ENCODE results near the gene KIF1A.

KIF1A gene

DNA sequence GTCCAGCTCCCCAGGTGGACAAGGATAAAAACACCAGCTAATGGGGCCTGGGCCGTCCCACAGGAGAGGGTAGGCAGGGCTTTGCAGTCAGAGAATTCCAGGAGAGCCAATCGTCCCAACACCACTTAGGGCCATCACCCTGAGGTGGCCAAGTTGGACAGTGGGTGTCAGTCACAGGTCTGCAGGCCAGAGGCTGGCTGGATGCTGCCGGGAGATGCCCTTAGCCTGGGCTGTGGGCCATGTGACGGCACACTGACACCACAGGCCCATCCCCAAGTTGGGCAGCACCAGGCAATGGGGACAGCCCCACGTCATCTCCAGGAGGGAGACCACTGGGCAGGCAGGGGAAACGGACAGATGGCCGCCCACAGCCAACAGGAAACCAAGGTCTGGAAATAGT, 53.9 kb downstream of the KIF1A start:
- DNase-seq (ENCODE audit: low spot score) = no peak
- TF ChIP-seq, protein P1, sequence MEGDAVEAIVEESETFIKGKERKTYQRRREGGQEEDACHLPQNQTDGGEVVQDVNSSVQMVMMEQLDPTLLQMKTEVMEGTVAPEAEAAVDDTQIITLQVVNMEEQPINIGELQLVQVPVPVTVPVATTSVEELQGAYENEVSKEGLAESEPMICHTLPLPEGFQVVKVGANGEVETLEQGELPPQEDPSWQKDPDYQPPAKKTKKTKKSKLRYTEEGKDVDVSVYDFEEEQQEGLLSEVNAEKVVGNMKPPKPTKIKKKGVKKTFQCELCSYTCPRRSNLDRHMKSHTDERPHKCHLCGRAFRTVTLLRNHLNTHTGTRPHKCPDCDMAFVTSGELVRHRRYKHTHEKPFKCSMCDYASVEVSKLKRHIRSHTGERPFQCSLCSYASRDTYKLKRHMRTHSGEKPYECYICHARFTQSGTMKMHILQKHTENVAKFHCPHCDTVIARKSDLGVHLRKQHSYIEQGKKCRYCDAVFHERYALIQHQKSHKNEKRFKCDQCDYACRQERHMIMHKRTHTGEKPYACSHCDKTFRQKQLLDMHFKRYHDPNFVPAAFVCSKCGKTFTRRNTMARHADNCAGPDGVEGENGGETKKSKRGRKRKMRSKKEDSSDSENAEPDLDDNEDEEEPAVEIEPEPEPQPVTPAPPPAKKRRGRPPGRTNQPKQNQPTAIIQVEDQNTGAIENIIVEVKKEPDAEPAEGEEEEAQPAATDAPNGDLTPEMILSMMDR (conservative IDR thresholded peaks at IDR 0.05; ENCODE audit: low read depth) = no peak
- POLR2A ChIA-PET (ENCODE audit: low non-redundant PET) = no interaction called here
- CTCF ChIA-PET = no interaction called here
- no peak overlapping the region for H3K27ac ChIP-seq

DNA sequence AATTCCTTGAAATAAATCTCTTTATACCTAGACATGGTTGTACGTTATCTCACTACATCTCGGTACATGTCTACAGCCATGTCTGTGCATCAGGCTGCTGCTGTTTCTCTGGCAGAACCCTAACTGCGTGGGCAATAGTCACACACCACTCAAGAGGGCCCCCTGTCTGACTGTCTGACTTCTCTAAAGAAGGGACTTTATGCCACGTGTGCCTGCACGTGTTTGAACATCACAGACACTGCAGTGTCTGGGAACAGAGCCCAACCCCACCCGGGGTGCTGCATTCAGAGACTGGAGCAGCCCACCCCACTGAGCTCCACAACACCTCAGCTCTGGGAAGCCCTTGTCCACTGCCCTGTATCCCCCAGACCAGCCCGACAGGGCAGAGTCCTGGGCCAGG, 55.0 kb downstream of the KIF1A start:
- TF ChIP-seq, protein P1 (conservative IDR thresholded peaks at IDR 0.05; ENCODE audit: low read depth) = no peak
- ChIA-PET POLR2A (ENCODE audit: low non-redundant PET) (interaction anchor here (0.6 kb wide), 1 partner anchor 15 kb away, joined by 3 read pairs; no protein-coding TSS in a partner anchor), CTCF (no interaction called here)
- H3K27ac ChIP-seq = no peak overlapping the region
- no peak for DNase-seq (ENCODE audit: low spot score)

DNA sequence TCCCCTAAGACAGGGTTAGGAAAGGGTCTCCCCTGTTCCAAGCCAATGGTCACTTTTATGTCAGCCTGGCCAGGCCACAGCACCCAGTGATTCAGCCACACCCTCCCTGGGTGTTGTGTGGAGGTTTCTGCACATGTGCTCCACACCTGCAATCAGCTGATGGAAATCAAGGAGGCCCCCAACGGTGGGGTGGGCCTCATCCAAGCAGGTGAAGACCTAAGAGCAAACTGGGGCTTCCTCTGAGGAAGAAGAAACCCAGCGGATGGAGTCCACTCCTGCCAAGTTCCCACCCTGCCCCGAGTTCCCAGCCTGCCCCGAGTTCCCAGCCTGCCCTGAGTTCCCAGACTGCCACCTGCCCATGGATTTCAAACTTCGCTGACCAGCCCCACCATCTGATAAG, 55.4 kb downstream of the KIF1A start:
- TF ChIP-seq, protein P1 (conservative IDR thresholded peaks at IDR 0.05; ENCODE audit: low read depth) = no peak
- CTCF ChIA-PET = interaction anchor here (0.6 kb wide), 1 partner anchor 21 kb away, joined by 6 read pairs; no protein-coding TSS in a partner anchor
- DNase-seq (ENCODE audit: low spot score) = no peak
- POLR2A ChIA-PET (ENCODE audit: low non-redundant PET) = no interaction called here
- H3K27ac ChIP-seq = no peak overlapping the region

DNA sequence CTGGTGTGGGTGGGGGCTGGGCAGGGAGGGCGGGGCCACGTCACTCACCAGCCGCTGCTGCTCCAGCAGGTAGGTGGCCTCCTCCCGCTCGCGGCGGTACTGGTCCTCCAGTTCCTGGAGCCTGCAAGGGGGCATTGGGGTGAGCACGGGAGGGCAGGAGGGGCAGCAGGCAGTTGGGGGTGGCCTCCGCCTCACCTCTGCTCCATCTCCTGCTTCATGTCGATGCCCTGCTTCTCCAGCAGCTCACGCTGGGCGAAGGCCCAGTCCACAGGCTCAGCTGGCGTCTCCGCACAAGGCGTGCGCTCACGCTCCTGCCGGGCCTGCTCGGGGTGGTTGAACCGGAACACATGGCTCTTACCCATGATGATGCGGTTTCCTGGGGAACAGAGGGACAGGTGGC, 57.0 kb downstream of the KIF1A start:
- TF ChIP-seq, protein P1 (conservative IDR thresholded peaks at IDR 0.05; ENCODE audit: low read depth) = no peak
- CTCF ChIA-PET = no interaction called here
- DNase-seq (ENCODE audit: low spot score) = no peak
- H3K27ac ChIP-seq = no peak overlapping the region
- POLR2A ChIA-PET (ENCODE audit: low non-redundant PET) = no interaction called here

DNA sequence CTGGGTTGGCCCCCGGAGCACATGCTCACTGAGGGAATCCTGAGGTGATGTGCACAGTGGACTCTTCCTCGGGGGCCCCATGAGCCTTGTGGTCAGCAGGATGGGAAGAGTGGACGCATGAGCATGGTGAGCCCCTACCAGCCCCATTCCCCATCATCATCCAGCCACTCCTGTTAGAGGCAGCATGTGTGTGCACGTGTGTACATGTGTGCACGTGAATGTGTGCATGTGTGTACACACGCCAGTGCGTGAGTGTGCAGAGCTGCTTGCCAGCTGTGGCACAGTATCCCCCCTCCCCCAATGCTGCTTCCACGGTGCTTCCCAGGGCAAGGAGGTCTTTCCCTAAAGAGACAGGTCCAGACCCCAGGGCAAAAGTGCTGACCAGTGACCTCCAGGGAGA, 57.8 kb downstream of the KIF1A start:
- ChIA-PET CTCF (interaction anchor here (0.7 kb wide), 1 partner anchor 316 kb away, joined by 4 read pairs; no protein-coding TSS in a partner anchor), POLR2A (ENCODE audit: low non-redundant PET) (no interaction called here)
- H3K27ac ChIP-seq = no peak overlapping the region
- no peak for DNase-seq (ENCODE audit: low spot score)
- TF ChIP-seq, protein P1 (conservative IDR thresholded peaks at IDR 0.05; ENCODE audit: low read depth) = no peak

DNA sequence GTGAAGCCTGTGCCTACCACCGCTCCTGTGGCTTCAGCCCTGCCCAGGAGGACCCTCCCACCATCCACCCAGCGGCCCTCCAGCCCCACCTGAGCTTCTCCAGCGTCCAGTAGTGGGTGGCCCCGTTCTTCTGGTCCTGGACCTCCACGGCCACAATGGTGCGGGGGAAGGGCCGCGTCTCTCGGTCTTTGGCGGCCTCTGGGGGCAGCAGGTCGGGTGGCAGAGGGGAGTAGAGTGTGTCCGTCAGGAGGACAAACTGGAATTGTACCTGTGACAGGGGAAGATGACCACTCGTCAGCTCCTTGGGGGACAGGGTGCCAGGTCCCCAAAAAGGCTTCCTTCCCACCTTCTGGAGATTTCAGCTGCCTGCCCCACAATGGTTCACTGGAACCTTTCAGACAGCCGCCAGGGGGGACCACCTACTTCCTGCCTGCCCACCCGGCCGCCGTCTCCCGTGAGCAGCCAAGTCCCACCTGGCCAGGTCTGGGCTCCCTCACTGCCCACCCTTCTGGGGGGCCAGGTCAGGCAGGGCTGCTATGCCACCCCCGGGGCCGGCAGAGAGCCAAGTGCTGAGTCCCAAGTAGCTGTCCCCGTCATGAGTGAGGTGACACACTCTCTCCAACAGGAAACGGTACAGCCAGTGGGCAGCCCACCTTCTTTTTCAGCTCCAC, 59.3 kb downstream of the KIF1A start:
- H3K27ac ChIP-seq = no peak overlapping the region
- no peak for DNase-seq (ENCODE audit: low spot score)
- TF ChIP-seq, protein P1 (conservative IDR thresholded peaks at IDR 0.05; ENCODE audit: low read depth) = no peak
- ChIA-PET CTCF (no interaction called here), POLR2A (ENCODE audit: low non-redundant PET) (no interaction called here)
